ENCODE results near the gene AIFM3. TPM values are rescaled to one million over a fixed set of nuclear protein-coding genes. Genes with fewer than 3 reads are reported as not detected.

Gene AIFM3
- total RNA-seq, 1 experiment from 2014 or later, result not detected

GRCh38 chr22:21025763-21026755 lies 59.0 kb downstream of the AIFM3 start:
- no peaks in the 10 kb centered on the region for H3K9me3 ChIP-seq (replicated peaks)
- H3K4me1 ChIP-seq (replicated peaks), result no peaks in the 10 kb centered on the region
- no peak overlapping the region for H3K4me3 ChIP-seq
- no peak for DNase-seq (ENCODE audit: low read depth in 1 of 2, low spot score in 2 of 2)
- H3K36me3 ChIP-seq, result no peaks in the 10 kb centered on the region
- H3K27ac ChIP-seq, result no peak overlapping the region
- H3K27me3 ChIP-seq (replicated peaks), result no peaks in the 10 kb centered on the region

- Histone ChIP-seq H3K4me1 (replicated peaks) (no peaks in the 10 kb centered on the region), H3K27ac (no peak overlapping the region)
- no peak for DNase-seq (ENCODE audit: low read depth in 1 of 2, low spot score in 2 of 2)
These were observed 60.0 kb downstream of the AIFM3 start for GRCh38 chr22:21026783-21027692.

GRCh38 chr22:21028277-21029251 lies 61.5 kb downstream of the AIFM3 start:
- no peaks in the 10 kb centered on the region for H3K36me3 ChIP-seq
- H3K27ac ChIP-seq, result no peak overlapping the region
- H3K9me3 ChIP-seq (replicated peaks), result no peaks in the 10 kb centered on the region
- no peaks in the 10 kb centered on the region for H3K27me3 ChIP-seq (replicated peaks)
- H3K4me1 ChIP-seq (replicated peaks), result no peaks in the 10 kb centered on the region
- H3K4me3 ChIP-seq, result no peak overlapping the region
- peak in 1 of 2 experiments; percentile 38 for DNase-seq (ENCODE audit: low read depth in 1 of 2, low spot score in 2 of 2)

More at GRCh38 chr22:21026783-21027692, 60.0 kb downstream of the AIFM3 start:
- no peak overlapping the region for H3K4me3 ChIP-seq
- H3K9me3 ChIP-seq (replicated peaks), result no peaks in the 10 kb centered on the region
- H3K27me3 ChIP-seq (replicated peaks), result no peaks in the 10 kb centered on the region
- no peaks in the 10 kb centered on the region for H3K36me3 ChIP-seq

- Histone ChIP-seq H3K36me3 (no peaks in the 10 kb centered on the region), H3K27me3 (replicated peaks) (no peaks in the 10 kb centered on the region), H3K4me3 (no peak overlapping the region), H3K9me3 (replicated peaks) (no peaks in the 10 kb centered on the region), H3K4me1 (replicated peaks) (no peaks in the 10 kb centered on the region), H3K27ac (no peak overlapping the region)
- DNase-seq (ENCODE audit: low read depth in 1 of 2, low spot score in 2 of 2), result no peak
These were observed 62.5 kb downstream of the AIFM3 start for GRCh38 chr22:21029486-21030025.

GRCh38 chr22:21030032-21030431 lies 63.0 kb downstream of the AIFM3 start:
- Histone ChIP-seq H3K27me3 (replicated peaks) (no peaks in the 10 kb centered on the region), H3K4me1 (replicated peaks) (no peaks in the 10 kb centered on the region), H3K36me3 (no peaks in the 10 kb centered on the region), H3K27ac (no peak overlapping the region), H3K4me3 (no peak overlapping the region), H3K9me3 (replicated peaks) (no peaks in the 10 kb centered on the region)
- no peak for DNase-seq (ENCODE audit: low read depth in 1 of 2, low spot score in 2 of 2)

Other genes with a start within 250 kb of the AIFM3 start
- not detected in 2 replicates for gene SERPIND1, start 193.1 kb upstream of the AIFM3 start, total RNA-seq (2014; rRNA removed; shearing (Covaris generic))
- 24.9 and 29.6 TPM in 2 replicates for gene PI4KA, start 108.4 kb upstream of the AIFM3 start, total RNA-seq (2014; rRNA removed; shearing (Covaris generic))
- gene SNAP29, start 108.2 kb upstream of the AIFM3 start, total RNA-seq (2014; rRNA removed; shearing (Covaris generic)), result 10.4 and 17.2 TPM in 2 replicates
- gene CRKL, start 49.8 kb upstream of the AIFM3 start, total RNA-seq (2014; rRNA removed; shearing (Covaris generic)), result 49.0 and 53.9 TPM in 2 replicates
- 15.9 and 21.9 TPM in 2 replicates for gene LZTR1, start 15.0 kb downstream of the AIFM3 start, total RNA-seq (2014; rRNA removed; shearing (Covaris generic))
- 49.0 and 51.1 TPM in 2 replicates for gene THAP7, start 34.9 kb downstream of the AIFM3 start, total RNA-seq (2014; rRNA removed; shearing (Covaris generic))
- 0.05 and 0.16 TPM in 2 replicates for gene P2RX6, start 47.9 kb downstream of the AIFM3 start, total RNA-seq (2014; rRNA removed; shearing (Covaris generic))
- gene SLC7A4, start 65.3 kb downstream of the AIFM3 start, total RNA-seq (2014; rRNA removed; shearing (Covaris generic)), result not detected in 2 replicates
- gene LRRC74B, start 78.7 kb downstream of the AIFM3 start, total RNA-seq (2014; rRNA removed; shearing (Covaris generic)), result not detected in 2 replicates

Data from SJSA1 (cell line).